ENCODE data around the gene C12orf76. TPM values are rescaled to one million over a fixed set of nuclear protein-coding genes. Genes with fewer than 3 reads are reported as not detected.

Gene C12orf76
- total and polyA plus RNA-seq, 9 of the 15 experiments (the other 6 are each of a cell fraction or from before 2014, with no cell fraction given): 6.3 to 38.6 (median 12.3) TPM

DNA sequence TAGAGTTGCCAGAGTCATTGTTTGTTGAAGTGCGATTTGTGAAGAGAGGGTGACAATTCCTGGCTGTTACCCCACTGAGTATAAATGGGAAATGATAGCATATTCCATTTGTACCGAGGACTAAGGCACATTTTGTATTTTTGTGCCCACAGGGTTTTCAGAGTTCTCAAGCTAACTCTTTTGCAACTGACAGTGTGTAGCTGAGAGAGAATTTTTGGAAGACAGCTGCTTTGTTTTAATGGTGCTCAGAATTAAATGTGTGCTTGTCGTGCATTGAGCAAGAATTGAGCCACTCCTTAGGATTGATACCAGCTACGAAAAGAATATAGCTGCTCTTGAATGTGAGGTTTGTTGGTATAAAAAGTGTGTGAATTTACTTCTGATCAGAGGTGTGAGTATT lies 27.4 kb downstream of the C12orf76 start:
- in situ Hi-C loops (cut with MboI): no loop called here
- Histone ChIP-seq H3K36me3 (ENCODE audit: control insufficient read depth, insufficient read depth, low read length) (peaks cover 74% of the 10 kb centered on the region), H3K79me2 (ENCODE audit: control insufficient read depth, insufficient read depth, low read length) (no peaks in the 10 kb centered on the region), H3K9me3 (replicated peaks; ENCODE audit: control insufficient read depth, insufficient read depth, low read depth, low read length) (no peaks in the 10 kb centered on the region), H3K9me1 (ENCODE audit: control insufficient read depth, insufficient read depth, low read length) (no peaks in the 10 kb centered on the region), H3K9ac (ENCODE audit: insufficient read depth in 1 of 2, low read depth in 2 of 2, low read length in 2 of 2) (no peak overlapping the region), H4K20me1 (replicated peaks; ENCODE audit: control insufficient read depth, insufficient read depth, low read length) (no peaks in the 10 kb centered on the region), H2AFZ (ENCODE audit: low read depth, low read length) (no peak overlapping the region), H3K4me3 (no peak overlapping the region), H3K4me2 (ENCODE audit: insufficient read depth, low read length) (no peak overlapping the region), H3K4me1 (replicated peaks in 1 of 2; ENCODE audit: control insufficient read depth in 2 of 2, insufficient read depth in 2 of 2, low read length in 2 of 2) (no peaks in the 10 kb centered on the region), H3K27ac (ENCODE audit: extremely low read depth, low read depth, low read length) (no peak overlapping the region), H3K27me3 (ENCODE audit: control insufficient read depth in 2 of 2, insufficient read depth in 2 of 2, low read length in 2 of 2) (no peaks in the 10 kb centered on the region)
- DNase-seq (ENCODE audit: extremely low read depth in 1 of 4, low spot score in 3 of 4) (no peak), ATAC-seq (no peak), FAIRE-seq (no peak)
- no peak for TF ChIP-seq ZSCAN32 (CRISPR knock-in tag; IDR thresholded peaks at IDR 0.05)
- TF ChIP-seq HLTF (IDR thresholded peaks at IDR 0.05): no peak
- no peak for TF ChIP-seq YY1 (IDR thresholded peaks at IDR 0.05; ENCODE audit: borderline replicate concordance in 1 of 3, control insufficient read depth in 1 of 3, extremely low read depth in 1 of 3, insufficient read depth in 3 of 3, insufficient read length in 1 of 3, insufficient replicate concordance in 2 of 3, low read depth in 1 of 3, low read length in 2 of 3)
- no peak for TF ChIP-seq BDP1 (IDR thresholded peaks at IDR 0.05; ENCODE audit: insufficient read depth, insufficient read length)
- TF ChIP-seq, protein P1, sequence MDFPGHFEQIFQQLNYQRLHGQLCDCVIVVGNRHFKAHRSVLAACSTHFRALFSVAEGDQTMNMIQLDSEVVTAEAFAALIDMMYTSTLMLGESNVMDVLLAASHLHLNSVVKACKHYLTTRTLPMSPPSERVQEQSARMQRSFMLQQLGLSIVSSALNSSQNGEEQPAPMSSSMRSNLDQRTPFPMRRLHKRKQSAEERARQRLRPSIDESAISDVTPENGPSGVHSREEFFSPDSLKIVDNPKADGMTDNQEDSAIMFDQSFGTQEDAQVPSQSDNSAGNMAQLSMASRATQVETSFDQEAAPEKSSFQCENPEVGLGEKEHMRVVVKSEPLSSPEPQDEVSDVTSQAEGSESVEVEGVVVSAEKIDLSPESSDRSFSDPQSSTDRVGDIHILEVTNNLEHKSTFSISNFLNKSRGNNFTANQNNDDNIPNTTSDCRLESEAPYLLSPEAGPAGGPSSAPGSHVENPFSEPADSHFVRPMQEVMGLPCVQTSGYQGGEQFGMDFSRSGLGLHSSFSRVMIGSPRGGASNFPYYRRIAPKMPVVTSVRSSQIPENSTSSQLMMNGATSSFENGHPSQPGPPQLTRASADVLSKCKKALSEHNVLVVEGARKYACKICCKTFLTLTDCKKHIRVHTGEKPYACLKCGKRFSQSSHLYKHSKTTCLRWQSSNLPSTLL (IDR thresholded peaks at IDR 0.05): no peak
- TF ChIP-seq NR1H2 (CRISPR knock-in tag; IDR thresholded peaks at IDR 0.05): no peak
- TF ChIP-seq BCOR (IDR thresholded peaks at IDR 0.05): no peak
- TF ChIP-seq, protein P2, sequence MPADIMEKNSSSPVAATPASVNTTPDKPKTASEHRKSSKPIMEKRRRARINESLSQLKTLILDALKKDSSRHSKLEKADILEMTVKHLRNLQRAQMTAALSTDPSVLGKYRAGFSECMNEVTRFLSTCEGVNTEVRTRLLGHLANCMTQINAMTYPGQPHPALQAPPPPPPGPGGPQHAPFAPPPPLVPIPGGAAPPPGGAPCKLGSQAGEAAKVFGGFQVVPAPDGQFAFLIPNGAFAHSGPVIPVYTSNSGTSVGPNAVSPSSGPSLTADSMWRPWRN (IDR thresholded peaks at IDR 0.05; ENCODE audit: low read depth): no peak
- TF ChIP-seq XRCC3 (IDR thresholded peaks at IDR 0.05): no peak
- no peak for TF ChIP-seq FIP1L1 (IDR thresholded peaks at IDR 0.05; ENCODE audit: low read depth, low read length, poor library complexity, severe bottlenecking)
- TF ChIP-seq NR3C1 (CRISPR knock-in tag; IDR thresholded peaks at IDR 0.05): no peak
- TF ChIP-seq CREM (IDR thresholded peaks at IDR 0.05; ENCODE audit: low read depth): no peak
- no peak for TF ChIP-seq RBM17 (IDR thresholded peaks at IDR 0.05; ENCODE audit: borderline replicate concordance, low read depth, low read length)
- no peak for TF ChIP-seq CHCHD3 (CRISPR knock-in tag; IDR thresholded peaks at IDR 0.05)
- no peak for TF ChIP-seq CEBPB (tag; IDR thresholded peaks at IDR 0.05)
- TF ChIP-seq SMAD2 (IDR thresholded peaks at IDR 0.05; ENCODE audit: low read depth, low read length): no peak
- no TSS peak for BruUV-seq (replicated peaks)
- WGBS (ENCODE audit: insufficient coverage, low coverage, missing lambda C conversion rate): 78% methylated on average over 4 of the region's 4 CpGs
- ChIA-PET POLR2A (no interaction called here), CTCF (ENCODE audit: low intra/inter-chr PET ratio) (no interaction called here)
- intact Hi-C loops (cut with micrococcal nuclease): no loop called here

All from K562 (cell line).